ENCODE results near the gene SAYSD1. TPM values are rescaled to one million over a fixed set of nuclear protein-coding genes. Genes with fewer than 3 reads are reported as not detected.

SAYSD1 gene
- total RNA-seq, 1 donor from 2014 or later = 11.3 TPM

- Histone ChIP-seq H3K27me3 (ENCODE audit: control insufficient read depth, insufficient read depth, low read length) (no peaks in the 10 kb centered on the region), H3K4me3 (ENCODE audit: low read depth, low read length) (no peak overlapping the region), H3K36me3 (ENCODE audit: control insufficient read depth, insufficient read depth, low read length) (no peaks in the 10 kb centered on the region)
- no peak for DNase-seq (ENCODE audit: low read depth)
- no peak for TF ChIP-seq CTCF (IDR thresholded peaks at IDR 0.05; ENCODE audit: insufficient read depth, low read length, poor library complexity, severe bottlenecking)
Measured at GRCh38 chr6:39080246-39080875, 34.6 kb downstream of the SAYSD1 start.

- TF ChIP-seq CTCF (IDR thresholded peaks at IDR 0.05; ENCODE audit: insufficient read depth, low read length, poor library complexity, severe bottlenecking) = no peak
- Histone ChIP-seq H3K4me3 (ENCODE audit: low read depth, low read length) (no peak overlapping the region), H3K36me3 (ENCODE audit: control insufficient read depth, insufficient read depth, low read length) (no peaks in the 10 kb centered on the region), H3K27me3 (ENCODE audit: control insufficient read depth, insufficient read depth, low read length) (no peaks in the 10 kb centered on the region)
- no peak for DNase-seq (ENCODE audit: low read depth)
Measured at GRCh38 chr6:39079197-39080125, 35.5 kb downstream of the SAYSD1 start.

GRCh38 chr6:39078695-39079094 lies 36.3 kb downstream of the SAYSD1 start:
- Histone ChIP-seq H3K36me3 (ENCODE audit: control insufficient read depth, insufficient read depth, low read length) (no peaks in the 10 kb centered on the region), H3K27me3 (ENCODE audit: control insufficient read depth, insufficient read depth, low read length) (no peaks in the 10 kb centered on the region), H3K4me3 (ENCODE audit: low read depth, low read length) (no peak overlapping the region)
- DNase-seq (ENCODE audit: low read depth) = no peak
- no peak for TF ChIP-seq CTCF (IDR thresholded peaks at IDR 0.05; ENCODE audit: insufficient read depth, low read length, poor library complexity, severe bottlenecking)

GRCh38 chr6:39077882-39078594 lies 36.9 kb downstream of the SAYSD1 start:
- no peaks in the 10 kb centered on the region for H3K36me3 ChIP-seq (ENCODE audit: control insufficient read depth, insufficient read depth, low read length)
- H3K27me3 ChIP-seq (ENCODE audit: control insufficient read depth, insufficient read depth, low read length) = no peaks in the 10 kb centered on the region
- DNase-seq (ENCODE audit: low read depth) = no peak
- TF ChIP-seq CTCF (IDR thresholded peaks at IDR 0.05; ENCODE audit: insufficient read depth, low read length, poor library complexity, severe bottlenecking) = no peak
- no peak overlapping the region for H3K4me3 ChIP-seq (ENCODE audit: low read depth, low read length)

- DNase-seq (ENCODE audit: low read depth) = no peak
- TF ChIP-seq CTCF (IDR thresholded peaks at IDR 0.05; ENCODE audit: insufficient read depth, low read length, poor library complexity, severe bottlenecking) = no peak
- Histone ChIP-seq H3K36me3 (ENCODE audit: control insufficient read depth, insufficient read depth, low read length) (no peaks in the 10 kb centered on the region), H3K4me3 (ENCODE audit: low read depth, low read length) (no peak overlapping the region), H3K27me3 (ENCODE audit: control insufficient read depth, insufficient read depth, low read length) (no peaks in the 10 kb centered on the region)
Measured at GRCh38 chr6:39076623-39077535, 38.1 kb downstream of the SAYSD1 start.
